GM03348 (cell line): ENCODE measurements around the gene SMIM10L2A.
A peak's percentile ranks its signal among the peaks of the same experiment; 100 is the strongest.
"Not testable (repeated sequence)": the region's sequence is repeated elsewhere in the genome, so short reads cannot be mapped to it uniquely, and the experiment has no call there.

Experiments
- DNase-seq: peaks from one replicate; pipeline ENCODE4 v3.0.0; 2012; ENCODE audit warnings: low spot score

The SMIM10L2A gene

DNA sequence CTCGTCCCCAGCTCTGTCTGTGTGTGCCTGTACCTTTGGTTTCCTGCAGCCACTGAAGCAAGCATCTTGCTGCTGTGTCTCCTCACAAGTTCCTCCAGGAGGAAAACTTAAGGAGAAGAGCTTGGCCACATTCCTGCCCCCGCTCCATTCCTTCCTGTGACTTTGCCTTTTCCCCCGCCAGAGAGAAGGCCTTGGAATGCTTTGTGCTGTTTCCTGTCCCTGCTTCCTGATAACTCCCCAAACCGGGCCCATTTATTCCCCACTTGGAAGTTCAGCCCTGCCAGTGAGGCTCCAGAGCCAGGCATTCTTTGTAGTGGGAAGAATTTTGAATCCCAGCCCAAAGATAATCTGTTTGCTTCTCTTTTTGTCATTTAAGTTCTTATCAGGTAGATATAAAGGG lies 33.1 kb downstream of the SMIM10L2A start:
- DNase-seq = no peak

DNA sequence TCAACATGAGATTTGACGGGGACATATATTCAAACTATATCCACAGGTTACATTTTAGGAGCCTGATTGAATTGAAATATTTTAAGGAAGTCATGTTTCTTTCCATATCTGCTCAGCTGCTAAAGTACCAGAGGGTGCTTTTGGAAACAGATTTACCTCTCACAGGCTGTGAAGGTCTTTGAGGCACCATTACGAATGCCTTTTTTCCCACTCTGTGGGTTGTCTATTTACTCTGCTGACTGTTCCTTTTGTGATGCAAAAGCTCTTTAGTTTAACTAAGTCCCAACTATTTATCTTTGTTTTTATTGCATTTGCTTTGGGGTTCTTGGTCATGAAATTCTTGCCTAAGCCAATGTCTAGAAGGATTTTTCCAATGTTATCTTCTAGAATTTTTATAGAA lies 40.0 kb downstream of the SMIM10L2A start:
- DNase-seq = not testable (repeated sequence)

DNA sequence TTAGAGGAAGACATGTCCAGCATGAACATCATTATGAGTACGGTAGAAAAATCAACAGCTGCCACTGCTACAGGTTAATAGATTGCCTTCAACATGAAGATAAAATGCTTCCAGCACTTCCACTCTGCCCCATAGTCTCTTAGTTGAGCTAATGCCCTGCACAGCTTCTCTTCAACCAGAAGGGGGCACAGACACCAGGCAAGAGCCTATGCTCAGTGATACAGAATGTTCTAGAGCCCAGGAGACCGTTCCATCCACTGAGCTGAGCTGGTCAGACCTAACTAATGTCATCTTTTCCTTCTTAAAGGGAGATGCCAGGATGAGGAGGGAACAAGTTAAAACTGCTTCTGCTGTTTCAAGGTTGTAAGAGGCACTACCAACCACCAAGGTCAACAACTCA lies 42.2 kb downstream of the SMIM10L2A start:
- peak; percentile 4 for DNase-seq

DNA sequence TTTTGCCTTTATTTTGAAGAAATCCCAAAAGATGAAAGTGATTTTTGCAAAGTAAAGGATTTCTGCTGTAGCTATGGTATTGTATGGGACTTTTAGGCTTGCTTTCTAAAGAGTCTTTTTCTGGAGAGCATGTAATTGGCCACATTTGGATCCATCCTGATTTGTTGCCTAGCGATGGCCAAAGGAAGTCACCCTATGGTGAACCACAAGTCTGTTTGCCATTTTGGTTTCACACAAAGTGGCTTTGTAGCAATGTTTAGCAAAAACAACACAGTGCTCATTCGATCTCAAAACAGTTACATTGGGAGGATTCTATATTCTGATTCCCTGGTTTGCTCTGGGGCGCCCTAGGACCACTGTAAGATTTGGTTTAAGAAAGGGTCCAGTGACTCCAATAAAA lies 54.6 kb downstream of the SMIM10L2A start:
- no peak for DNase-seq

DNA sequence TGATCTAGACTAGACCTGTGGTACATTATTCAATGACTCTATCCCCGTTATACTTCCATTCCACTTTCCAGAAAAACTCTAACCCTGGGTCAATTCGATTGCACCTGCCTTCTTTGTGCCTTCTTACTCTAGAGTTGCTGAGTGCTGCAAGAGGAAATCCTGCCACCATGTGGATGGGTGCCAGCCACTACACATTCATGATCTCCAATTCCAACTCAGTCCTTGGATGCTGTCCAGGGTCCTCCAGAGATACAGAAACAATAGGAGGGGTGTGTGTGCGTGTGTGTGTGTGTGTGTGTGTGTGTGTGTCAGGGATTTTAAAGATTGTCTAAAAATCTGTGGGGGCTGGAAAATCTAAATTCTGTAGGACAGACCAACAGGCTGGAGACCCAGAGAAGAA lies 55.8 kb downstream of the SMIM10L2A start:
- no peak for DNase-seq
